ENCODE measurements around the gene CAPN5. TPM values are rescaled to one million over a fixed set of nuclear protein-coding genes. Genes with fewer than 3 reads are reported as not detected.

Gene CAPN5
- total and polyA plus RNA-seq, 2 of the 13 experiments (the other 11 are each of a cell fraction or from before 2014, with no cell fraction given) = 0.27 to 1.2 TPM

GRCh38 chr11:77086521-77087472 lies 20.0 kb downstream of the CAPN5 start (continued):
- TF ChIP-seq ZBED4 (CRISPR knock-in tag; IDR thresholded peaks at IDR 0.05; ENCODE audit: borderline replicate concordance) = peak; percentile 62; the same call in 1 of the 2 replicates

DNA sequence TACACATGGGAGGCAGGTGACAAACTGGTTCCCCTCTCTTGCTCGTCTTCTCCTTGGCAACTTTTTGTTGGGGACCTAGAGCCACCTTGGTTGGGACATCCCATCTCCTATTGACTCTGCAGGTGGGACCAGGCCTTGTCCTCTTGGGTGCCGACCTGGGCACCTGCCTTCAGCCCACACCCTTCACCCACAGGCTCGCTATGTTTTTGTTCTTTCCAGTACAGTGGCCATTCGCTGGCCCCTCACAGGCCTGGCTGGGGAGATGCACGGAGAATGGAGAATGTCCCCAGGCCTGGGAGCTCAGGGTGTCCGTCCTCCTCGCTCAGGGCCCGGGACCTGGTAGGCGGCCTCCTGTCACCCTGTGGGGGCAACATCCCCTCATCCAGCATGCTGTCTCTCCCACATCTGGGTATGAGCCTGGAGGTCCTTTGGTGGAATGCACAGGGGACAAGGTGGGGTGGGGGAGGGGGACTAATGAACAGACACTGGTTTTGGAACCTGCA lies 21.0 kb downstream of the CAPN5 start:
- FAIRE-seq (no peak), ATAC-seq (no peak), DNase-seq (ENCODE audit: low spot score) (no peak)
- no peaks in the 10 kb centered on the region for H3K9me3 ChIP-seq (ENCODE audit: low read length)
- no peak overlapping the region for H3K4me3 ChIP-seq (replicated peaks in 1 of 3; ENCODE audit: insufficient read depth in 1 of 3, low read depth in 2 of 3, low read length in 3 of 3)
- H3K27me3 ChIP-seq (ENCODE audit: control insufficient read depth in 1 of 2, insufficient read depth in 2 of 2, low read length in 2 of 2) = no peaks in the 10 kb centered on the region; a peak in 2 of 5 replicates
- H3K4me2 ChIP-seq (ENCODE audit: low read depth, low read length) = no peak overlapping the region
- ChIA-PET CTCF (ENCODE audit: low intra/inter-chr PET ratio, low total read pairs) (interaction anchor here (1.2 to 4.2 kb wide), 2 partner anchors 40 to 41 kb away, joined by 5 to 85 read pairs; no protein-coding TSS in a partner anchor), POLR2A (interaction anchor here (1.0 to 1.9 kb wide), 2 partner anchors 8 to 22 kb away, joined by 4 to 16 read pairs; no protein-coding TSS in a partner anchor)
- intact Hi-C loops (cut with micrococcal nuclease; ENCODE audit: unreplicated experiment) (no loop called here), in situ Hi-C loops (cut with HindIII; ENCODE audit: extremely low pct_ligation_motif_present, low pct_unique_long_range_greater_than_20kb) (no loop called here)
- no peak overlapping the region for H2AFZ ChIP-seq (ENCODE audit: low read length)
- H3K36me3 ChIP-seq (replicated peaks in 1 of 2; ENCODE audit: control insufficient read depth in 1 of 2, insufficient read depth in 2 of 2, low read length in 2 of 2) = no peaks in the 10 kb centered on the region
- H3K4me1 ChIP-seq (ENCODE audit: insufficient read depth, low read length) = peaks cover 46% of the 10 kb centered on the region
- no peaks in the 10 kb centered on the region for H4K20me1 ChIP-seq (ENCODE audit: insufficient read depth, low read length)
- no peak overlapping the region for H3K27ac ChIP-seq (ENCODE audit: extremely low read length, insufficient read depth, low read length)
- H3K9ac ChIP-seq (ENCODE audit: insufficient read depth, low read depth, low read length) = no peak overlapping the region
- no TSS peak for BruUV-seq (replicated peaks)
- H3K79me2 ChIP-seq (ENCODE audit: insufficient read depth, low read length) = no peaks in the 10 kb centered on the region
- WGBS (ENCODE audit: low lambda C conversion rate) = 85% methylated on average over 7 of the region's 9 CpGs
- no peak for TF ChIP-seq HNF1A (IDR thresholded peaks at IDR 0.05; ENCODE audit: low read depth)
- TF ChIP-seq HNF1A (CRISPR knock-in tag; IDR thresholded peaks at IDR 0.05; ENCODE audit: borderline replicate concordance) = no peak
- TF ChIP-seq, protein P1, sequence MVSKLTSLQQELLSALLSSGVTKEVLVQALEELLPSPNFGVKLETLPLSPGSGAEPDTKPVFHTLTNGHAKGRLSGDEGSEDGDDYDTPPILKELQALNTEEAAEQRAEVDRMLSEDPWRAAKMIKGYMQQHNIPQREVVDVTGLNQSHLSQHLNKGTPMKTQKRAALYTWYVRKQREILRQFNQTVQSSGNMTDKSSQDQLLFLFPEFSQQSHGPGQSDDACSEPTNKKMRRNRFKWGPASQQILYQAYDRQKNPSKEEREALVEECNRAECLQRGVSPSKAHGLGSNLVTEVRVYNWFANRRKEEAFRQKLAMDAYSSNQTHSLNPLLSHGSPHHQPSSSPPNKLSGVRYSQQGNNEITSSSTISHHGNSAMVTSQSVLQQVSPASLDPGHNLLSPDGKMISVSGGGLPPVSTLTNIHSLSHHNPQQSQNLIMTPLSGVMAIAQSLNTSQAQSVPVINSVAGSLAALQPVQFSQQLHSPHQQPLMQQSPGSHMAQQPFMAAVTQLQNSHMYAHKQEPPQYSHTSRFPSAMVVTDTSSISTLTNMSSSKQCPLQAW (CRISPR knock-in tag; IDR thresholded peaks at IDR 0.05) = no peak
- TF ChIP-seq KAT8 (CRISPR knock-in tag; IDR thresholded peaks at IDR 0.05) = no peak
- TF ChIP-seq ZNF10 (CRISPR knock-in tag; IDR thresholded peaks at IDR 0.05; ENCODE audit: borderline replicate concordance, low read depth) = no peak
- TF ChIP-seq ZNF354B (CRISPR knock-in tag; IDR thresholded peaks at IDR 0.05) = no peak
- TF ChIP-seq ZBTB3 (CRISPR knock-in tag; IDR thresholded peaks at IDR 0.05; ENCODE audit: borderline replicate concordance, low read depth) = no peak
- TF ChIP-seq ISL2 (CRISPR knock-in tag; IDR thresholded peaks at IDR 0.05) = no peak
- TF ChIP-seq, protein P2, sequence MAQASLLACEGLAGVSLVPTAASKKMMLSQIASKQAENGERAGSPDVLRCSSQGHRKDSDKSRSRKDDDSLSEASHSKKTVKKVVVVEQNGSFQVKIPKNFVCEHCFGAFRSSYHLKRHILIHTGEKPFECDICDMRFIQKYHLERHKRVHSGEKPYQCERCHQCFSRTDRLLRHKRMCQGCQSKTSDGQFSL (CRISPR knock-in tag; IDR thresholded peaks at IDR 0.05) = no peak

All from HepG2 (cell line).